HEK293 (cell line): Measurements from ENCODE around the gene TAF1D.

Source experiments
- CTCF ChIA-PET: fragments of 350-600 bp; formaldehyde crosslinking; extraction: SDS; loops from one replicate; lab custom pipeline; 2021; ENCODE audit warnings: antibody characterized with exemption; lab: Yijun Ruan, JAX
- POLR2A ChIA-PET: fragments of 300-600 bp; formaldehyde crosslinking; extraction: SDS; loops from one replicate; lab custom pipeline; 2020; ENCODE audit warnings: antibody characterized with exemption, inconsistent platforms; lab: Yijun Ruan, JAX
- H3K27ac ChIP-seq: fragments of 200-500 bp; sonication (Bioruptor generic); 2 replicates; pipeline ENCODE4 v1.5.1; 2014; ENCODE audit warnings: low read depth, low read length, control low read depth, inconsistent platforms; ENCODE audit errors: extremely low read depth
- H3K36me3 ChIP-seq, 2 experiments: fragments of 200-500 bp in 1 of 2; sonication (Bioruptor generic) in 1 of 2; 1 replicate in 1 of 2; 2 replicates in 1 of 2; pipeline ENCODE4 v1.5.1; 2014 to 2017; ENCODE audit warnings: inconsistent platforms in 2 of 2, low read length in 2 of 2; ENCODE audit not compliant: control insufficient read depth in 2 of 2, insufficient read depth in 1 of 2
- H3K4me1 ChIP-seq: fragments of 200-500 bp; sonication (Bioruptor generic); 2 replicates; pipeline ENCODE4 v1.5.1; 2014; ENCODE audit warnings: mild to moderate bottlenecking, low read length, inconsistent platforms; ENCODE audit not compliant: control insufficient read depth, insufficient read depth
- H3K4me3 ChIP-seq: 2 replicates; pipeline ENCODE4 v1.5.1; 2011; ENCODE audit warnings: low read depth, mild to moderate bottlenecking, control low read depth, low read length, moderate library complexity
- H3K9me3 ChIP-seq: fragments of 200-500 bp; sonication (Bioruptor generic); 2 replicates; pipeline ENCODE4 v1.5.1; 2014; ENCODE audit warnings: low read depth, low read length, inconsistent platforms; ENCODE audit not compliant: control insufficient read depth, insufficient read depth
- FEZF1 ChIP-seq: fragments of 450-650 bp; formaldehyde crosslinking; IDR thresholded peaks from 2 replicates; pipeline ENCODE4 v1.5.1; 2016; ENCODE audit warnings: missing biosample characterization, missing genetic modification characterization
- HIC1 ChIP-seq: fragments of 450-650 bp; formaldehyde crosslinking; IDR thresholded peaks from 2 replicates; pipeline ENCODE4 v1.5.1; 2016; ENCODE audit warnings: missing biosample characterization, missing genetic modification characterization
- MZF1 ChIP-seq: fragments of 450-650 bp; formaldehyde crosslinking; IDR thresholded peaks from 2 replicates; pipeline ENCODE4 v1.5.1; 2017; ENCODE audit warnings: missing biosample characterization, missing genetic modification characterization, borderline replicate concordance
- RBAK ChIP-seq: fragments of 450-650 bp; formaldehyde crosslinking; IDR thresholded peaks from 2 replicates; pipeline ENCODE4 v1.5.1; 2016; ENCODE audit warnings: missing biosample characterization, missing genetic modification characterization
- TCF7L2 ChIP-seq: IDR thresholded peaks from 2 replicates; pipeline ENCODE4 v1.6.1; 2011; ENCODE audit warnings: low read depth, mild to moderate bottlenecking, inconsistent platforms, low read length, moderate library complexity, borderline replicate concordance
- ZBTB44 ChIP-seq: fragments of 450-650 bp; IDR thresholded peaks from 2 replicates; pipeline ENCODE4 v1.5.1; 2018; ENCODE audit warnings: missing biosample characterization, mild to moderate bottlenecking, missing genetic modification characterization
- ZFHX2 ChIP-seq: fragments of 450-650 bp; formaldehyde crosslinking; conservative IDR thresholded peaks from 2 replicates; pipeline ENCODE4 v1.5.1; 2016; ENCODE audit warnings: missing biosample characterization, missing genetic modification characterization
- ZFP3 ChIP-seq: fragments of 450-650 bp; formaldehyde crosslinking; IDR thresholded peaks from 2 replicates; pipeline ENCODE4 v1.5.1; 2016; ENCODE audit warnings: low read depth, missing biosample characterization, missing genetic modification characterization
- ZNF112 ChIP-seq: fragments of 450-650 bp; formaldehyde crosslinking; IDR thresholded peaks from 2 replicates; pipeline ENCODE4 v1.5.0; 2017; ENCODE audit warnings: missing biosample characterization, missing genetic modification characterization
- ZNF184 ChIP-seq: fragments of 450-650 bp; IDR thresholded peaks from 2 replicates; pipeline ENCODE4 v1.5.1; 2018; ENCODE audit warnings: missing biosample characterization, mild to moderate bottlenecking, missing genetic modification characterization
- ZNF223 ChIP-seq: fragments of 450-650 bp; formaldehyde crosslinking; IDR thresholded peaks from 2 replicates; pipeline ENCODE4 v1.5.1; 2016; ENCODE audit warnings: missing biosample characterization, missing genetic modification characterization
- ZNF23 ChIP-seq: fragments of 450-650 bp; formaldehyde crosslinking; IDR thresholded peaks from 2 replicates; pipeline ENCODE4 v1.5.1; 2016; ENCODE audit warnings: missing biosample characterization, missing genetic modification characterization, borderline replicate concordance
- ZNF354C ChIP-seq: fragments of 450-650 bp; formaldehyde crosslinking; IDR thresholded peaks from 2 replicates; pipeline ENCODE4 v1.5.1; 2016; ENCODE audit warnings: missing biosample characterization, missing genetic modification characterization, low read depth, borderline replicate concordance
- ZNF362 ChIP-seq: fragments of 450-650 bp; formaldehyde crosslinking; IDR thresholded peaks from 2 replicates; pipeline ENCODE4 v1.5.1; 2016; ENCODE audit warnings: missing biosample characterization, missing genetic modification characterization
- ZNF449 ChIP-seq: fragments of 450-650 bp; formaldehyde crosslinking; IDR thresholded peaks from 2 replicates; pipeline ENCODE4 v1.5.1; 2017; ENCODE audit warnings: missing biosample characterization, mild to moderate bottlenecking, missing genetic modification characterization, moderate library complexity
- ZNF473 ChIP-seq: fragments of 450-650 bp; formaldehyde crosslinking; IDR thresholded peaks from 2 replicates; pipeline ENCODE4 v1.5.1; 2017; ENCODE audit warnings: missing biosample characterization, missing genetic modification characterization
- ZNF521 ChIP-seq: fragments of 450-650 bp; formaldehyde crosslinking; IDR thresholded peaks from 2 replicates; pipeline ENCODE4 v1.5.1; 2017; ENCODE audit warnings: missing biosample characterization, mild to moderate bottlenecking, missing genetic modification characterization
- ZNF529 ChIP-seq: fragments of 450-650 bp; formaldehyde crosslinking; IDR thresholded peaks from 2 replicates; pipeline ENCODE4 v1.5.1; 2017; ENCODE audit warnings: missing genetic modification characterization, missing biosample characterization; ENCODE audit not compliant: insufficient replicate concordance
- ZNF600 ChIP-seq: fragments of 450-650 bp; formaldehyde crosslinking; IDR thresholded peaks from 2 replicates; pipeline ENCODE4 v1.5.1; 2016; ENCODE audit warnings: missing biosample characterization, missing genetic modification characterization
- ZNF626 ChIP-seq: fragments of 450-650 bp; sonication (Bioruptor Pico); formaldehyde crosslinking; IDR thresholded peaks from 2 replicates; pipeline ENCODE4 v1.5.1; 2018; ENCODE audit warnings: missing biosample characterization, missing genetic modification characterization, inconsistent platforms
- ZNF660 ChIP-seq: fragments of 450-650 bp; IDR thresholded peaks from 2 replicates; pipeline ENCODE4 v1.5.1; 2018; ENCODE audit warnings: missing biosample characterization, mild to moderate bottlenecking, missing genetic modification characterization
- ZNF747 ChIP-seq: fragments of 450-650 bp; formaldehyde crosslinking; IDR thresholded peaks from 2 replicates; pipeline ENCODE4 v1.5.1; 2016; ENCODE audit warnings: missing biosample characterization, missing genetic modification characterization
- ZNF777 ChIP-seq: fragments of 450-650 bp; formaldehyde crosslinking; IDR thresholded peaks from 2 replicates; pipeline ENCODE4 v1.5.1; 2017; ENCODE audit warnings: missing biosample characterization, missing genetic modification characterization, borderline replicate concordance
- ZSCAN23 ChIP-seq: fragments of 450-650 bp; formaldehyde crosslinking; IDR thresholded peaks from 2 replicates; pipeline ENCODE4 v1.5.1; 2016; ENCODE audit warnings: missing biosample characterization, missing genetic modification characterization

The TAF1D gene

GRCh38 chr11:93766504-93766903 lies 25.2 kb upstream of the TAF1D start (continued):
- TF ChIP-seq ZNF362 (tag by site-specific recombination), result no peak

- Histone ChIP-seq H3K4me3 (no peak overlapping the region), H3K27ac (no peak overlapping the region), H3K4me1 (no peaks in the 10 kb centered on the region), H3K9me3 (no peaks in the 10 kb centered on the region), H3K36me3 (peaks cover 0 to 24% of the 10 kb centered on the region in 2 experiments; a peak in 1 of 3 replicates)
- TF ChIP-seq ZNF112 (tag by site-specific recombination) (no peak), RBAK (no peak), ZNF449 (tag by site-specific recombination) (no peak), TCF7L2 (no peak), ZNF626 (no peak), ZNF23 (tag by site-specific recombination) (no peak), ZNF777 (tag by site-specific recombination) (no peak), ZFHX2 (no peak), FEZF1 (tag by site-specific recombination) (no peak), HIC1 (tag by site-specific recombination) (no peak), MZF1 (tag by site-specific recombination) (no peak), ZNF223 (tag by site-specific recombination) (no peak), ZNF521 (no peak), ZSCAN23 (tag by site-specific recombination) (no peak), ZNF529 (no peak), ZNF747 (no peak), ZNF473 (tag by site-specific recombination) (no peak)
- ChIA-PET CTCF (no interaction called here), POLR2A (interaction anchor here (2.2 kb wide), 1 partner anchor 24 kb away, joined by 4 read pairs; the partner anchor contains the start of genes C11orf54 and TAF1D)
Measured at GRCh38 chr11:93765551-93765950, 24.3 kb upstream of the TAF1D start.

- POLR2A ChIA-PET, result no interaction called here
- H3K4me3 ChIP-seq, result no peak overlapping the region
- CTCF ChIA-PET, result no interaction called here
- TF ChIP-seq ZNF660 (no peak), ZNF354C (tag by site-specific recombination) (no peak), ZBTB44 (tag by site-specific recombination) (no peak), ZNF600 (no peak), ZFP3 (tag by site-specific recombination) (no peak), ZNF184 (tag by site-specific recombination) (no peak)
- TF ChIP-seq, all 188 proteins: peak for 0
- no peaks in the 10 kb centered on the region for H3K4me1 ChIP-seq
- peaks cover 0 to 55% of the 10 kb centered on the region in 2 experiments; a peak in 2 of 3 replicates for H3K36me3 ChIP-seq
- H3K9me3 ChIP-seq, result no peaks in the 10 kb centered on the region
- no peak overlapping the region for H3K27ac ChIP-seq
Measured at GRCh38 chr11:93761910-93762309, 20.6 kb upstream of the TAF1D start.
